Heart left ventricle (tissue), 16 donors: Measurements from ENCODE around the gene TBC1D5. TPM values are rescaled to one million over a fixed set of nuclear protein-coding genes. Genes with fewer than 3 reads are reported as not detected.
"Not testable (repeated sequence)": the region's sequence is repeated elsewhere in the genome, so short reads cannot be mapped to it uniquely, and the experiment has no call there.

Experiments used
- ATAC-seq, 4 donors: fragments of 200-7000 bp; cut with Tn5 transposase; one replicate each; pipeline ENCODE4 v1.9.1; 2020 to 2022; ENCODE audit warnings: moderate library complexity in 4 of 4, mild to moderate bottlenecking in 3 of 4, moderate number of reproducible peaks in 1 of 4
- DNase-seq, 5 donors: peaks; one replicate each; pipeline ENCODE4 v3.0.0-alpha.2; 2020
- H3K27ac ChIP-seq, 12 donors: fragments of 200-600 bp; sonication (generic) in 4 of 12; one replicate each; pipeline versions ENCODE4 v1.5.0 to v1.8.0; 2016 to 2022; ENCODE audit warnings: mild to moderate bottlenecking in 2 of 12
- H3K27me3 ChIP-seq, 9 donors: fragments of 200-600 bp; sonication (generic) in 2 of 9; one replicate each; pipeline versions ENCODE4 v1.5.1 to v1.8.0; 2016 to 2022; ENCODE audit warnings: mild to moderate bottlenecking in 3 of 9
- H3K36me3 ChIP-seq, 9 donors: fragments of 200-600 bp; sonication (generic) in 2 of 9; one replicate each; pipeline versions ENCODE4 v1.5.0 to v1.8.0; 2018 to 2022; ENCODE audit warnings: mild to moderate bottlenecking in 2 of 9
- H3K4me1 ChIP-seq, 12 donors: fragments of 200-600 bp; sonication (generic) in 4 of 12; one replicate each; pipeline versions ENCODE4 v1.5.0 to v1.8.0; 2016 to 2022; ENCODE audit warnings: mild to moderate bottlenecking in 3 of 12
- H3K4me3 ChIP-seq, 12 donors: fragments of 200-600 bp; sonication (generic) in 4 of 12; one replicate each; pipeline versions ENCODE4 v1.5.0 to v1.8.0; 2017 to 2022; ENCODE audit warnings: mild to moderate bottlenecking in 9 of 12, moderate library complexity in 4 of 12
- H3K9me3 ChIP-seq, 12 donors: fragments of 200-600 bp; sonication (generic) in 4 of 12; one replicate each; pipeline versions ENCODE4 v1.5.0 to v1.8.0; 2016 to 2022; ENCODE audit warnings: mild to moderate bottlenecking in 1 of 12
- POLR2A ChIP-seq, 2 donors: fragments of 450-650 bp; IDR thresholded peaks; one replicate each; pipeline ENCODE4 v1.6.1; 2017; ENCODE audit warnings: antibody characterized with exemption in 2 of 2, mild to moderate bottlenecking in 2 of 2, moderate library complexity in 2 of 2
- WGBS, 4 donors: extraction: QIAGEN DNeasy Blood & Tissue Kit in 2 of 4; methylation state at CpG; one replicate each; pipeline versions ENCODE4 v1.1.5 to v1.1.7; 2013 to 2018; 5-methylcytosine and 5-hydroxymethylcytosine counted together
- intact Hi-C, 10 donors: fragments of 100-400 bp; cut with DNase I; formaldehyde crosslinking; loops; one replicate each; pipeline versions ENCODE4 v1.11.1 to v1.14.2; 2022
- polyA plus RNA-seq, 2 donors: library from polyadenylated mRNA; stranded (reverse); fragments of 200-250 nt; gene quantifications; one replicate each; pipeline ENCODE4 v1.2.3, GENCODE V29; 2013
- total RNA-seq, 9 donors: library from RNA; depleted of rRNA in 2 of 9; stranded (reverse); fragments of >200 nt in 2 of 9; fragmentation: NEBNext Ultra II Directional in 3 of 9; extraction: Animal tissue kit (Norgen Biotek cat#: 25700) in 3 of 9; gene quantifications; one replicate each; pipeline versions ENCODE4 v1.1.0 to v1.2.4, GENCODE V29; 2016 to 2023
- TF ChIP-seq, protein P1 (sequence below), 12 donors: fragments of 200-600 bp; sonication (generic) in 4 of 12; IDR thresholded peaks; one replicate each; pipeline versions ENCODE4 v1.5.0 to v1.8.0; 2018 to 2022; ENCODE audit warnings: antibody characterized with exemption in 12 of 12, mild to moderate bottlenecking in 5 of 12
- donor health status: ischemic (EF 13 %, LVEDD 7.1; RV severe dilation, severe dysfunction).
- donor health status: healthy with polysubstance abuse.
- donor health status: DM: no; HTN: yes; CAD: no.
- donor health status: DM: no; HTN: no; CAD: no.
- donor health status: ischemic (EF 25% LVEDD 6.9; RV normal size, moderate dysfunction).
- donor health status: ischemic (EF 25% LVEDD 5.7; RV mildly dilated, moderate dysfunction).
- donor health status: healthy.
- donor health status: DM: yes; HTN: yes; CAD: no.
- donor health status: ischemic (EF 35%, LVEDD 5.7; RV mildly dilated, moderate dysfunction).
- donor health status: nonischemic (EF 11% LVEDD 7.7; RV severe dilation, severe dysfunction).
- donor health status: DM: yes; HTN: yes; CAD: no.
- donor health status: PGD.
- donor health status: ischemic (EF 29% LVEDD 5.4; RV normal size, mild dysfunction).
- donor health status: nonischemic (EF 23%, LVEDD 6.1; RV moderate dilation, normal function).

Gene TBC1D5
- total and polyA plus RNA-seq, 11 donors: 5.8 to 48.3 (median 31.1) TPM

DNA sequence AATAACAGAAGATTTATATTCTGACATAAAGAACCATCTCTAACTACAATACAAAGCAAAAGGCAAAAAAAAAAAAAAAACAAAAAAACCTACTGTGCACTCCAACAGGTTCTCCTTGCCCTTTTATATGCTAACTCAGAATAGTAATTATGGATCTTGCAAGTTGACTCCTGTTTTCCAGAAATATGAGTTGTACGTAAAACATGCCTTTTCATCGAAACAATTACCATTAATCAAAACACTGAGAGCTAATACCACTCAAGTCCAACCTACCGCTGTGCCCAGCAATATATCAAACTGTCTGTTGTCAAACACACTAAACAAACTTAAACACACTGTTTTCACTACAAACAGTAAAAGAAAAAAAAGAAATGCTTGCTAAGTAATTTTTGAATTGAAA, 389.8 kb downstream of the TBC1D5 start:
- Histone ChIP-seq H3K4me1 (peaks cover 0 to 15% (median 7%) of the 10 kb centered on the region in 12 donors), H3K27ac (no peak overlapping the region), H3K9me3 (no peaks in the 10 kb centered on the region), H3K27me3 (no peaks in the 10 kb centered on the region), H3K36me3 (no peaks in the 10 kb centered on the region), H3K4me3 (no peak overlapping the region)
- no peak for TF ChIP-seq POLR2A (IDR thresholded peaks at IDR 0.05)
- TF ChIP-seq, protein P1, sequence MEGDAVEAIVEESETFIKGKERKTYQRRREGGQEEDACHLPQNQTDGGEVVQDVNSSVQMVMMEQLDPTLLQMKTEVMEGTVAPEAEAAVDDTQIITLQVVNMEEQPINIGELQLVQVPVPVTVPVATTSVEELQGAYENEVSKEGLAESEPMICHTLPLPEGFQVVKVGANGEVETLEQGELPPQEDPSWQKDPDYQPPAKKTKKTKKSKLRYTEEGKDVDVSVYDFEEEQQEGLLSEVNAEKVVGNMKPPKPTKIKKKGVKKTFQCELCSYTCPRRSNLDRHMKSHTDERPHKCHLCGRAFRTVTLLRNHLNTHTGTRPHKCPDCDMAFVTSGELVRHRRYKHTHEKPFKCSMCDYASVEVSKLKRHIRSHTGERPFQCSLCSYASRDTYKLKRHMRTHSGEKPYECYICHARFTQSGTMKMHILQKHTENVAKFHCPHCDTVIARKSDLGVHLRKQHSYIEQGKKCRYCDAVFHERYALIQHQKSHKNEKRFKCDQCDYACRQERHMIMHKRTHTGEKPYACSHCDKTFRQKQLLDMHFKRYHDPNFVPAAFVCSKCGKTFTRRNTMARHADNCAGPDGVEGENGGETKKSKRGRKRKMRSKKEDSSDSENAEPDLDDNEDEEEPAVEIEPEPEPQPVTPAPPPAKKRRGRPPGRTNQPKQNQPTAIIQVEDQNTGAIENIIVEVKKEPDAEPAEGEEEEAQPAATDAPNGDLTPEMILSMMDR (IDR thresholded peaks at IDR 0.05): no peak
- 92 to 99% (median 98%) methylated on average over 3 of the region's 3 CpGs for WGBS, 4 donors
- intact Hi-C loops: no loop called here
- no peak for ATAC-seq
- DNase-seq: no peak

DNA sequence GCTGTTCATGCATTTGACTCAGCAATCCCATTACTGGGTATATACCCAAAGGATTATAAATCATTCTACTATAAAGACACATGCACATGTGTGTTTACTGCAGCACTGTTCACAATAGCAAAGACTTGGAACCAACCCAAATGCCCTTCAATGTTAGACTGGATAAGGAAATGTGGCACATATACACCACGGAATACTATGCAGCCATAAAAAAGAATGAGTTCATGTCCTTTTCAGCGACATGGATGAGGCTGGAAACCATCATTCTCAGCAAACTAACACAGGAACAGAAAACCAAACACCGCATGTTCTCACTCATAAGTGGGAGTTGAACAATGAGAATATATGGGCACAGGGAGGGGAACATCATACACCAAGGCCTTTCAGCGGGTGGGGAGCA, 391.2 kb downstream of the TBC1D5 start:
- H3K9me3 ChIP-seq, H3K27ac ChIP-seq, H3K4me3 ChIP-seq, ATAC-seq, intact Hi-C loops, H3K36me3 ChIP-seq, DNase-seq, H3K27me3 ChIP-seq: not testable (repeated sequence)
- H3K4me1 ChIP-seq: peaks cover 0 to 15% (median 7%) of the 10 kb centered on the region in 12 donors
- 94 to 98% (median 96%) methylated on average over 4 of the region's 4 CpGs for WGBS, 4 donors

DNA sequence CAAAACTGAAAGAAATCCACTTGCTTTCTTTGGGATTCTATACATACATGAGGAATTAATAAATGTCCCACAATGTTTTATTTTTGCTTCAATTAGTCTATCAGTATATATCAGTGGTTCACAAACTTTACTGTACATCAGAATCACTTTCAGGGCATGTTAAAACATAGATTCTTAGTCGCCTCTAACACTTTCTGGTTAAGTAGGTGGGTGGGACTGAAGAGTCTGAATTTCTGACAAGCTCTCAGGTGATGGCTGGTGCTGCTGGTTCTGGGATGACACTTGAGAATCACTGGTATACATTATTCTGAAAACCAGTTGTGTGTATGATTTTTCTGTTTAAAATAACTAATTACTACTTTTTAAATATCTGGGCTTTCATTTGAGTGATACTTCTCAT, 393.3 kb downstream of the TBC1D5 start:
- intact Hi-C loops: no loop called here

DNA sequence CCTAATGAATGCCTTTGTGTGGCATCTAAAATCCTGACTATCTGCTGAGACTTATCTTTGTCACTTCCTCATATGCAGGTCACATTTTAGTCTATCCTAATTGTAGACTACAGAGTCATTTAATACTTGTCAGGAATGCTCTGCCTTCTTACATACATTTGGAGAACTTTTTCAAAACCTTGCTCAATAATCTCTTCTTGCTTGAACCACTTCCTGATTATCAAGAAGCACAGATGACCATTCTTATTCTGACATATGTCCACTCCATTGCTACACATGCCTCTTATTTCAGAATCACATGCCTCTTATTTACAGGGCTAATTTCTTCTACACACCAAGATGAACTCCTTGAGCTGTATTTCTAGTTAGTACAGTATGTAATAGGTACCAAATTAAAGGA, 400.3 kb downstream of the TBC1D5 start:
- DNase-seq: no peak
- Histone ChIP-seq H3K9me3 (no peaks in the 10 kb centered on the region), H3K27ac (no peak overlapping the region), H3K27me3 (no peaks in the 10 kb centered on the region), H3K36me3 (no peaks in the 10 kb centered on the region), H3K4me3 (no peak overlapping the region), H3K4me1 (peaks cover 0 to 10% (median 0%) of the 10 kb centered on the region in 12 donors)
- ATAC-seq: no peak
- TF ChIP-seq, protein P1 (IDR thresholded peaks at IDR 0.05): no peak
- TF ChIP-seq POLR2A (IDR thresholded peaks at IDR 0.05): no peak
- intact Hi-C loops: no loop called here

More for the DNA sequence above, 393.3 kb downstream of the TBC1D5 start:
- 91 to 100% (median 97%) methylated on average over 1 of the region's 1 CpG for WGBS, 4 donors
- Histone ChIP-seq H3K4me1 (no peaks in the 10 kb centered on the region), H3K4me3 (no peak overlapping the region), H3K27me3 (no peaks in the 10 kb centered on the region), H3K36me3 (no peaks in the 10 kb centered on the region), H3K9me3 (no peaks in the 10 kb centered on the region), H3K27ac (no peak overlapping the region)
- DNase-seq (no peak), ATAC-seq (no peak)
- TF ChIP-seq, protein P1 (IDR thresholded peaks at IDR 0.05): no peak
- TF ChIP-seq POLR2A (IDR thresholded peaks at IDR 0.05): no peak

DNA sequence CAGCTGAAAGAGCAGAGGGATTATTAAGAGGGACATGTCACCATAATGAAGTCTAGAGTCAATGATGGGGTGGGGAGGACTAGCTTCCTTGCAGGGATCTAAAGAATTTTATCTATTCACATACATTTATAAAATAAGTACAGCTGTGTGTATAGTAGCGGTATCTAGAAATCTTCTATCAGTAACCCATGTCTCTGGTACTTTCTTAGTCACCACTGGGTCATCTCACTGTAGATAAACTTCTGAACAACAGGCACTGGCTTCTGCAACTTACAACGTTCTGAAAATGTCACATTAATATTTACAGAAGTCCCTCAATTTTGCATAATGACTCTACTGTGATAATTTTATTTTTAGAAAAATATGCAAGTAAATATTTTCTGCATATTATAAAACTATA, 401.7 kb downstream of the TBC1D5 start:
- DNase-seq: no peak
- Histone ChIP-seq H3K4me1 (peaks cover 0 to 22% (median 8%) of the 10 kb centered on the region in 12 donors), H3K36me3 (no peaks in the 10 kb centered on the region), H3K27ac (no peak overlapping the region), H3K27me3 (no peaks in the 10 kb centered on the region), H3K9me3 (no peaks in the 10 kb centered on the region), H3K4me3 (no peak overlapping the region)
- TF ChIP-seq, protein P1 (IDR thresholded peaks at IDR 0.05): no peak
- TF ChIP-seq POLR2A (IDR thresholded peaks at IDR 0.05): no peak
- intact Hi-C loops: no loop called here
- ATAC-seq: no peak
- WGBS, 4 donors: 87 to 92% (median 90%) methylated on average over 2 of the region's 2 CpGs
